ENCODE data around the gene IGFL1. TPM values are rescaled to one million over a fixed set of nuclear protein-coding genes. Genes with fewer than 3 reads are reported as not detected.
"Not testable (repeated sequence)": the region's sequence is repeated elsewhere in the genome, so short reads cannot be mapped to it uniquely, and the experiment has no call there.

Gene IGFL1
- total and polyA plus RNA-seq, 11 donors = not detected

- H3K9me3 ChIP-seq = no peaks in the 10 kb centered on the region
- intact Hi-C loops (cut with DNase I) = no loop called here
- H3K27me3 ChIP-seq = peaks cover 0 to 30% (median 0%) of the 10 kb centered on the region in 9 donors
- DNase-seq (no peak), ATAC-seq (no peak)
- TF ChIP-seq POLR2A (IDR thresholded peaks at IDR 0.05) = no peak
- TF ChIP-seq CTCF (IDR thresholded peaks at IDR 0.05) = no peak
- no peaks in the 10 kb centered on the region for H3K36me3 ChIP-seq
- 82 to 88% (median 87%) methylated on average over 20 of the region's 20 CpGs for WGBS, 4 donors
- no peak overlapping the region for H3K27ac ChIP-seq
- no peaks in the 10 kb centered on the region for H3K4me1 ChIP-seq
- H3K4me3 ChIP-seq = no peak overlapping the region
Measured at GRCh38 chr19:46232938-46233621, 3.5 kb downstream of the IGFL1 start.

- peaks cover 0 to 32% (median 4%) of the 10 kb centered on the region in 9 donors for H3K27me3 ChIP-seq
- H3K9me3 ChIP-seq; ATAC-seq; H3K36me3 ChIP-seq; intact Hi-C loops (cut with DNase I); H3K4me3 ChIP-seq; H3K27ac ChIP-seq; H3K4me1 ChIP-seq; DNase-seq: not testable (repeated sequence)
- WGBS, 4 donors = 53 to 78% (median 69%) methylated on average over 4 of the region's 4 CpGs
Measured at GRCh38 chr19:46233871-46234270, 4.3 kb downstream of the IGFL1 start.

- H3K4me3 ChIP-seq; DNase-seq; H3K9me3 ChIP-seq; H3K4me1 ChIP-seq; H3K36me3 ChIP-seq; H3K27ac ChIP-seq; intact Hi-C loops (cut with DNase I); ATAC-seq: not testable (repeated sequence)
- WGBS, 4 donors = 76 to 95% (median 92%) methylated on average over 2 of the region's 2 CpGs
- peaks cover 0 to 43% (median 20%) of the 10 kb centered on the region in 9 donors for H3K27me3 ChIP-seq
Measured at GRCh38 chr19:46238141-46238540, 8.6 kb downstream of the IGFL1 start.

- no peaks in the 10 kb centered on the region for H3K9me3 ChIP-seq
- no peaks in the 10 kb centered on the region for H3K4me1 ChIP-seq
- 15 to 21% (median 18%) methylated on average over 6 of the region's 6 CpGs for WGBS, 4 donors
- TF ChIP-seq CTCF (IDR thresholded peaks at IDR 0.05) (no peak), POLR2A (IDR thresholded peaks at IDR 0.05) (no peak)
- no peak for DNase-seq
- no peaks in the 10 kb centered on the region for H3K36me3 ChIP-seq
- peaks cover 0 to 55% (median 22%) of the 10 kb centered on the region in 9 donors for H3K27me3 ChIP-seq
- intact Hi-C loops (cut with DNase I) = no loop called here
- ATAC-seq = no peak
- no peak overlapping the region for H3K4me3 ChIP-seq
- no peak overlapping the region for H3K27ac ChIP-seq
Measured at GRCh38 chr19:46239193-46240024, 9.9 kb downstream of the IGFL1 start.

- 80 to 91% (median 86%) methylated on average over 4 of the region's 4 CpGs for WGBS, 4 donors
- Histone ChIP-seq H3K36me3 (no peaks in the 10 kb centered on the region), H3K4me1 (no peaks in the 10 kb centered on the region), H3K27ac (no peak overlapping the region), H3K9me3 (no peaks in the 10 kb centered on the region), H3K4me3 (no peak overlapping the region), H3K27me3 (peaks cover 4 to 67% (median 27%) of the 10 kb centered on the region in 9 donors)
- TF ChIP-seq CTCF (IDR thresholded peaks at IDR 0.05) = no peak
- no peak for TF ChIP-seq POLR2A (IDR thresholded peaks at IDR 0.05)
- ATAC-seq = no peak
- no peak for DNase-seq
- intact Hi-C loops (cut with DNase I) = no loop called here
Measured at GRCh38 chr19:46240693-46241092, 11.2 kb downstream of the IGFL1 start.

All from heart left ventricle (tissue), 16 donors.